LNCAP (cell line): ENCODE measurements around the gene CLEC4M.

Experiments
- TF ChIP-seq, protein P1 (sequence below): fragments of 450-650 bp; IDR thresholded peaks from 2 replicates; pipeline ENCODE4 v1.5.1; 2017; ENCODE audit warnings: mild to moderate bottlenecking

CLEC4M gene

DNA sequence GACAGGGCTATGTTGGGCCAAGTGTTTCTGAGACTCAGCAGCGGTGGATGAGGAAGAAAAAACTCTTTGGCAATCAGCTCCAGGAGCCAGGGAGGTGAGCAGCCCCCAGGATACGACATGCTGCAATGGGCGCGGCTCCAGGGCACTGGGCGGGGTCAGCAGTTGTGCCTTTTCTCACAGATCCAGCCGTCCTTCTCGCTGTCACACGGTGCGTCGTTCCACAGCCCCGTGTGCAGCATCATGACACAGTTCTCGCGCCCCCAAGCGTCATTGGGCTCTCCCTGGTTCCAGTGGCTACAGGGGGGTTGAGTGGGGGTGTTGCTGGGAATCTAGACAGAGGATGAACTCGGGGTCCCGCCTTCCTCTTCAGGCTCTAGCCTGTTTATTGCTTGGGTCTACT, 33.8 kb upstream of the CLEC4M start:
- TF ChIP-seq, protein P1, sequence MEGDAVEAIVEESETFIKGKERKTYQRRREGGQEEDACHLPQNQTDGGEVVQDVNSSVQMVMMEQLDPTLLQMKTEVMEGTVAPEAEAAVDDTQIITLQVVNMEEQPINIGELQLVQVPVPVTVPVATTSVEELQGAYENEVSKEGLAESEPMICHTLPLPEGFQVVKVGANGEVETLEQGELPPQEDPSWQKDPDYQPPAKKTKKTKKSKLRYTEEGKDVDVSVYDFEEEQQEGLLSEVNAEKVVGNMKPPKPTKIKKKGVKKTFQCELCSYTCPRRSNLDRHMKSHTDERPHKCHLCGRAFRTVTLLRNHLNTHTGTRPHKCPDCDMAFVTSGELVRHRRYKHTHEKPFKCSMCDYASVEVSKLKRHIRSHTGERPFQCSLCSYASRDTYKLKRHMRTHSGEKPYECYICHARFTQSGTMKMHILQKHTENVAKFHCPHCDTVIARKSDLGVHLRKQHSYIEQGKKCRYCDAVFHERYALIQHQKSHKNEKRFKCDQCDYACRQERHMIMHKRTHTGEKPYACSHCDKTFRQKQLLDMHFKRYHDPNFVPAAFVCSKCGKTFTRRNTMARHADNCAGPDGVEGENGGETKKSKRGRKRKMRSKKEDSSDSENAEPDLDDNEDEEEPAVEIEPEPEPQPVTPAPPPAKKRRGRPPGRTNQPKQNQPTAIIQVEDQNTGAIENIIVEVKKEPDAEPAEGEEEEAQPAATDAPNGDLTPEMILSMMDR = no peak

DNA sequence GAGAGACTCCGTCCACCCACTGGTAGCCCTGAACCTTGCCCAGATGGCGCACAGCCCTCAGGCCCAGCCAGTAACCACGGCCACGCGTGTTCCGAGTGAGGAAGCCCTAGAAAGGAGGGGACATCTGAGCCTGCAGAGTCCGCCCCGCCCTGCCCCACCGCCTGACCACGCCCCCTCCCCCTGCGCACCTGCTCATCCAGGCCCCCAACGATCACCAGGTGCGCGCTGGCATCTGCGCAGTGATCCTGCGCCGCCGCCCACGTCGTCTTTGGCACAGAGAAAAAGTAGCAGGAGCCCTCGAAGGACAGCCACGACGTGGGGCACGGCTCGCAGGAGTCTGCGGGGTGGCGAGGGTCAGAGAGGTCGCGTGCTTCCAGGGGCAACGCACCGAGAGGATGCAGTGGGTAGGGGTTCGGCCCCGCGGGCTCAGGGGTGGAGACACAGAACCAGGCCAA, 33.2 kb upstream of the CLEC4M start:
- TF ChIP-seq, protein P1 = no peak

DNA sequence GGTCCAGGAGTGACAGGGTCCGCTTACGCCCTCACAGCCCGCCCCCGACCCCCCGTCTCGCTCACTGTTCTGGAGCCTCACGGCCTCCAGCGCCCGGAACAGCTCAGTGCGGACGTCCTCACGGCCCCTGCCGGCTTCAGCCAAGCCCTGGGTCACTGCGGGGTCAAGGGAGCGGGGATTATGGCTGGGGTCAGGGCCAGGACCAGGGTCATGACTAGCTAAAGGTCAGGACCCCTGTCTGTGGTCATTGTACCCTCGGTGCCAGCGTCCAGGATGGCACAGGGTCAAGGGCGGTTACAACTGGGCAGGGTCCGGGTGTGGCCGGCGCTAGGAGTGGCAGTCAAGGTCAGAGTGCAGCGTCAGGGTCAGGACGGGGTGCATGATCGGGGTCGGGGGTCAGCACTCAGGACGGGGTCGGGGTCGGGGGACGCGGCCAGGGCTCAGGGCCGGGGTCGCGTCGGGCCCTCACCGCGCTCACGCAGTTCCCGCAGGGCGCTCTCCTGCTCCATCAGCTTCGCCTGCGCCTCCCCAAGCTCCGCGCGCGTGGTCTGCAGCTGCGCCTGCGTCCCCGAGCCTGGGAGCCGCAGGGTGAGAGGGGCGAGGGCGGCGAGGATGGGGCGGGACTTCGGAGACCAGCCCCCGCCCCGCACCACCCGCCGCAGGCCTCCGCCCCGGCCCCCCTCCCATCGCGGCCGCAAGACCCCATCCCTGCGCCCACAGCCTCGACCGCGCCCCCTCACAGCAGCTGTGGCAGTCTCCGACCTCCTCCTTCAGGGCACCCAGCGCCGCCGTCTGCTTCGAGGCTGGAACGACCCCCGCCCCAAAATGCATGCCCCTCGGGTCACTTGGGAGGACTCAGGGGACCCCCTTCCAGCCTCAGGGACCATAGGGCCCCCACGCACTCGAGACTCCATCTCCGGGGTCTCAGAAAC, 32.5 kb upstream of the CLEC4M start:
- TF ChIP-seq, protein P1 = no peak

DNA sequence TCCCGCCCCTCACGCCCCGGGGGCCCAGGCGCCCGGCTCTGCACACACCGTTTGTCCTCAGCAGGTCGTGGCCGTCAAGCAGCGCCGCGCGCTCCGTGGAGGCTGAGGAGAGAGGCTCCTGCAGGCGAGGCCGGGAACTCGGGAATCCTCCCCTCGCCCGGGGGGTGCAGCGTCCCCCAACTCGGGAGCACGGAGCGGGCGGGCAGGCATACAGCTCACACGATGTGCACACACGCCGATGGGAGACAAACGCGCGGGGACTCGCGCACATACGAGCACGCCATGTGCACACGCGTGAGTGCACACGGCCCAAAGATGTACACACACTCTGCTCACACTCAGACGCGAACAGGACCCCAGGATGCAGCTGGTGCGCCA, 31.8 kb upstream of the CLEC4M start:
- TF ChIP-seq, protein P1 = no peak

DNA sequence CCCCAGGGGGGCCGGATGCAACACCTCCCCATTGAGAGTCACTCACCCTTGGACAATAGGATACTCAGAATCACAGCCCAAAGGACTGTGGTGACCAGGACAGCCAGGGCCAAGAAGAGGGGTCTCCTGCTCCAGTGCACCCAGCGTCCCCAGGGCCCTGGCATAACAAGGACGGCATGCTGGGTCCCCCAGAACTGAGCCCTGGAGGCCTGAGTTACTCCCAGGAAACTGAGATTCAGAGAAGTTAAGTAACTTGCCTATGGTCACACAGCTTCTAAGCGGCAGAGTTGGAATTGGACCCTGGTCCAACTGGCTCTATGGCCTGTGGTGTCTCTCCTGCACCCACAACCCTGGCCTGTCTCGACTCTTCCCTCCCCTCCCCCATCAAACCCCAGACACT, 31.4 kb upstream of the CLEC4M start:
- TF ChIP-seq, protein P1 = no peak

DNA sequence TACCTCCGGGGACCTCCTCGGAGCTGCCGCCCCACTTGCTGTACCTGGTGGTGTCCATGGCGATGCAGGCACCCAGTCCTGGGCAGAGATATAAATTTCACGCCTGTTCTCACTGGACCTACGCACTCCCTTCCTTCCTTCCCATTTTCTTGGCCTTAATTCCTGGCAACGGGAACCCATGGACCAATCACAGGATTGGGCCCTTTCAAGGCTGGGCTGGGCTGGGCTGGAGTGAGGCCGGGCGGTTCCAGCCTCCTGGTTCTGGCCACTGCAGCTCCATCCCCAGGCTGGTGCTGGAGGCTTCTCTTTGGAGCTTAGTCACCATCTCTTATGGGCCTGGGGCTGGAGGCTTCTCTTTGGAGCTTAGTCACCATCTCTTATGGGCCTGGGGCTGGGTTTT, 31.0 kb upstream of the CLEC4M start, which contains the start of gene CLEC4G:
Gene CLEC4G (minus strand): TSS at position 66 of the 400 bp plus-strand sequence. CDS start 8 bp downstream, at position 58.
- TF ChIP-seq, protein P1 = no peak

DNA sequence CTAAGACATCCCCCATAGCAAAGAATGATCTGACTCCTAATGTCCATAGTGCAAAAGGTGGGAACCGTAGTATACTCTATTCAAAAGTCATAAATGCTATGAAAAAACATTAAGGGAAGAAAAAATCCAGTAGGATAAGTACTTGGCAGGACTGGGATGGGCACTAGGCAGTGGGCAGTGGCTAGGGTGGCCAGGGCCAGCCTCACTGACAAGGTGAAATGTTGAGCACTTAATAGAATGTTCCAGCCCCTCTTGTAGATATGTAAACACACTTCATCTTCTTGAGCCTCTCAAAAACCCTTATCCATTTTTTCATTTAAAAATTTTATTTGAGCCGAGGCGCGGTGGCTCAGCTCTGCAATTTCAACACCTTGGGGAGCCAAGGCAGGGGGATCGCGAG, 29.7 kb upstream of the CLEC4M start:
- TF ChIP-seq, protein P1 = no peak
